ENCODE results near the gene ANKRD12.

The ANKRD12 gene

GRCh38 chr18:9237981-9238380 is 101.4 kb downstream of the ANKRD12 start:
- Histone ChIP-seq H3K27me3 (ENCODE audit: insufficient read depth, low read length, poor library complexity, severe bottlenecking) (no peaks in the 10 kb centered on the region), H3K79me2 (ENCODE audit: insufficient read depth, low read length) (no peaks in the 10 kb centered on the region), H3K9me3 (ENCODE audit: insufficient read depth, low read depth, low read length) (peaks cover 6% of the 10 kb centered on the region; the same call in 1 of the 2 replicates), H3K4me3 (ENCODE audit: low read length, poor library complexity, severe bottlenecking) (no peak overlapping the region), H2AFZ (ENCODE audit: low read length) (no peak overlapping the region), H3K4me1 (ENCODE audit: insufficient read depth, low read length, poor library complexity, severe bottlenecking) (no peaks in the 10 kb centered on the region), H3F3A (ENCODE audit: low read depth) (no peaks in the 10 kb centered on the region), H3K9ac (ENCODE audit: low read depth, low read length, poor library complexity, severe bottlenecking) (no peak overlapping the region), H4K20me1 (ENCODE audit: insufficient read depth, low read length, poor library complexity, severe bottlenecking) (no peaks in the 10 kb centered on the region), H3K4me2 (ENCODE audit: low read depth, low read length, poor library complexity, severe bottlenecking) (no peak overlapping the region), H3K36me3 (ENCODE audit: insufficient read depth, low read length) (peaks cover 37% of the 10 kb centered on the region; the same call in 1 of the 2 replicates), H3K9me2 (replicated peaks; ENCODE audit: low read depth, low read length) (no peaks in the 10 kb centered on the region)
- no peak for TF ChIP-seq CTCF (conservative IDR thresholded peaks at IDR 0.05; ENCODE audit: low read length)
- no peak for TF ChIP-seq EZH2phosphoT487 (IDR thresholded peaks at IDR 0.05; ENCODE audit: borderline replicate concordance)

GRCh38 chr18:9239720-9240119 is 103.1 kb downstream of the ANKRD12 start:
- Histone ChIP-seq H4K20me1 (ENCODE audit: insufficient read depth, low read length, poor library complexity, severe bottlenecking) (no peaks in the 10 kb centered on the region), H3K27me3 (ENCODE audit: insufficient read depth, low read length, poor library complexity, severe bottlenecking) (no peaks in the 10 kb centered on the region), H3K79me2 (ENCODE audit: insufficient read depth, low read length) (no peaks in the 10 kb centered on the region), H3K36me3 (ENCODE audit: insufficient read depth, low read length) (peaks cover 25% of the 10 kb centered on the region; the same call in 1 of the 2 replicates), H3K4me1 (ENCODE audit: insufficient read depth, low read length, poor library complexity, severe bottlenecking) (no peaks in the 10 kb centered on the region), H3K9me2 (replicated peaks; ENCODE audit: low read depth, low read length) (no peaks in the 10 kb centered on the region), H2AFZ (ENCODE audit: low read length) (no peak overlapping the region), H3K4me2 (ENCODE audit: low read depth, low read length, poor library complexity, severe bottlenecking) (no peak overlapping the region), H3F3A (ENCODE audit: low read depth) (no peaks in the 10 kb centered on the region), H3K4me3 (ENCODE audit: low read length, poor library complexity, severe bottlenecking) (no peak overlapping the region), H3K9me3 (ENCODE audit: insufficient read depth, low read depth, low read length) (no peaks in the 10 kb centered on the region), H3K9ac (ENCODE audit: low read depth, low read length, poor library complexity, severe bottlenecking) (no peak overlapping the region)
- TF ChIP-seq CTCF (conservative IDR thresholded peaks at IDR 0.05; ENCODE audit: low read length) (no peak), EZH2phosphoT487 (IDR thresholded peaks at IDR 0.05; ENCODE audit: borderline replicate concordance) (no peak)

- H3K9me3 ChIP-seq (ENCODE audit: insufficient read depth, low read depth, low read length), result no peaks in the 10 kb centered on the region
- no peaks in the 10 kb centered on the region for H3K4me1 ChIP-seq (ENCODE audit: insufficient read depth, low read length, poor library complexity, severe bottlenecking)
- H3K36me3 ChIP-seq (ENCODE audit: insufficient read depth, low read length), result peaks cover 25% of the 10 kb centered on the region; the same call in 1 of the 2 replicates
- no peaks in the 10 kb centered on the region for H3K27me3 ChIP-seq (ENCODE audit: insufficient read depth, low read length, poor library complexity, severe bottlenecking)
- no peak for TF ChIP-seq EZH2phosphoT487 (IDR thresholded peaks at IDR 0.05; ENCODE audit: borderline replicate concordance)
- TF ChIP-seq CTCF (conservative IDR thresholded peaks at IDR 0.05; ENCODE audit: low read length), result no peak
- no peak overlapping the region for H3K4me2 ChIP-seq (ENCODE audit: low read depth, low read length, poor library complexity, severe bottlenecking)
- no peaks in the 10 kb centered on the region for H3K79me2 ChIP-seq (ENCODE audit: insufficient read depth, low read length)
- no peaks in the 10 kb centered on the region for H4K20me1 ChIP-seq (ENCODE audit: insufficient read depth, low read length, poor library complexity, severe bottlenecking)
- no peaks in the 10 kb centered on the region for H3F3A ChIP-seq (ENCODE audit: low read depth)
- no peak overlapping the region for H2AFZ ChIP-seq (ENCODE audit: low read length)
- H3K9ac ChIP-seq (ENCODE audit: low read depth, low read length, poor library complexity, severe bottlenecking), result no peak overlapping the region
- no peak overlapping the region for H3K4me3 ChIP-seq (ENCODE audit: low read length, poor library complexity, severe bottlenecking)
- no peaks in the 10 kb centered on the region for H3K9me2 ChIP-seq (replicated peaks; ENCODE audit: low read depth, low read length)
Measured at GRCh38 chr18:9240270-9240669, 103.7 kb downstream of the ANKRD12 start.

Data from Loucy (cell line).